HG03558 (cell line): ENCODE results near the gene CYP2C18.
"Not testable (repeated sequence)": the region's sequence is repeated elsewhere in the genome, so short reads cannot be mapped to it uniquely, and the experiment has no call there.

Source experiments
- ATAC-seq: cut with Tn5 transposase; IDR thresholded peaks from one replicate; pipeline ENCODE4 v1.9.1; 2021; ENCODE audit warnings: moderate number of reproducible peaks; ENCODE audit not compliant: unreplicated experiment; ENCODE audit errors: extremely low read depth

The CYP2C18 gene

DNA sequence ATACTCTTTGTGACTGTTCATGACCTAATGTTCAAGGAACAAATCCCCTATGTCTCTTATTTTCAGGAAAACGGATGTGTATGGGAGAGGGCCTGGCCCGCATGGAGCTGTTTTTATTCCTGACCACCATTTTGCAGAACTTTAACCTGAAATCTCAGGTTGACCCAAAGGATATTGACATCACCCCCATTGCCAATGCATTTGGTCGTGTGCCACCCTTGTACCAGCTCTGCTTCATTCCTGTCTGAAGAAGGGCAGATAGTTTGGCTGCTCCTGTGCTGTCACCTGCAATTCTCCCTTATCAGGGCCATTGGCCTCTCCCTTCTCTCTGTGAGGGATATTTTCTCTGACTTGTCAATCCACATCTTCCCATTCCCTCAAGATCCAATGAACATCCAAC is 51.7 kb downstream of the CYP2C18 start:
- no peak for ATAC-seq

DNA sequence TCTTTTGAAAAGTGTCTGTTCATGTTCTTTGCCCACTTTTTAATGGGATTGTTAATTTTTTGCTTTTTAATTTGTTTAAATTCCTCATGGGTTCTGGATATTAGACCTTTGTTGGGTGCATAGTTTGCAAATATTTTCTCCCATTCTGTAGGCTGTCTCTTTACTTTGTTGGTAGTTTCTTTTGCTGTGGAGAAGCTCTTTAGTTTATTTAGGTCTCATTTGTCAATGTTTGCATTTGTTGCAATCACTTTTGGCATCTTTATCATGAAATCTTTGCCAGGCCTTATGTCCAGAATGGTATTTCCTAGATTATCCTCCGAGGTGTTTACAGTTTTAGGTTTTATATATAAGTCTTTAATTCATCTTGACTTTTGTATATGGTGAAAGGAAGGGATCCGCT is 55.1 kb downstream of the CYP2C18 start:
- ATAC-seq, result no peak

DNA sequence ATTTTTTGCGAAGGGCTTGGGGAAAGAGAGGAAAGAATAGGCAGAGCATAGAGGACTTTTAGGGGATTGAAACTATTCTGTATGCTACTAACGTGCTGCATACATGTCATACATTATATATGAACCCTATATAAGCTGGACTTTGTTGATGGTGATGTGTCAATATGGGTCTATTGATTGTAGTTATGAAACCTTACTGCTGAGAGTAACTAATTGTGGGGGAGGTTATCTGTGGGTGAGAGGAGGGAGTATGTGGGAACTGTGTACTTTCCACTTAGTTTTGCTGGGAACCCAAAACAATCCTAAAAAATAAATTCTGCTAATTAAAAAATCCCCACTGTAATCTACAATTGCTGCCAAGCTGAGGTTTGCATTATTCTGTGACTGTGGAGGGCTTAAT is 63.6 kb downstream of the CYP2C18 start:
- ATAC-seq, result no peak

DNA sequence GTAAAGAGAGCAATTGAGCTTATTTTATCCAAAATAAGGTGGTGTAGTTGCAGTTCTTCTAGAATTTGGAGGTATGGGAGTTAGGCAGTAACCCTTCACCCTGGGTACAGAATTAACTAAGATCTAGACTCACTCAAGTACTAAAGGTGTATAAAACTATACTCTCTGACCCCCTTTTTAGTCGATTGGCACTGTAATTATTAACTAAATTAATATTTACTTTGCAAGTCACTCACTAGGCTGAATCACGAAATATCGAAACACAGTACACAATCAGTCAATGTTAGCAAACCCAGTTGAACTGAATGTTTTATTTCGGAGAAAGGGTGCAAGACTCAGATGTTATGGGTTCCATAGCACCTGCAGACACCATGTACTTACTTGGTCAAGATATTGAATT is 64.3 kb downstream of the CYP2C18 start:
- ATAC-seq, result no peak

DNA sequence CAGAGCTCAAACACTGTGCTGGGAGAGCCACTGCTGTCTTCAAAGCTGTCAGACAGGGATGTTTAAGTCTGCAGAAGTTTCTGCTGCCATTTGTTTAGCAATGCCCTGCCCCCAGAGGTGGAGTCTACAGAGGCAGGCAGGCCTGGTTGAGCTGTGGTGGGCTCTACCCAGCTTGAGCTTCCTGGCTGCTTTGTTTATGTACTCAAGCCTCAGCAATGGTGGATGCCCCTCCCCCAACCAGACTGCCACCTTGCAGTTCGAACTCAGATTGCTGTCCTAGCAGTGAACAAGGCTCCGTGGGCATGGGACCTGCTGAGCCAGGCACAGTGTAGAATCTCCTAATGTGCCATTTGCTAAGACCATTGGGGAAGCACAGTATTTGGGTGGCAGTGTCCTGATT is 74.4 kb downstream of the CYP2C18 start:
- no peak for ATAC-seq

DNA sequence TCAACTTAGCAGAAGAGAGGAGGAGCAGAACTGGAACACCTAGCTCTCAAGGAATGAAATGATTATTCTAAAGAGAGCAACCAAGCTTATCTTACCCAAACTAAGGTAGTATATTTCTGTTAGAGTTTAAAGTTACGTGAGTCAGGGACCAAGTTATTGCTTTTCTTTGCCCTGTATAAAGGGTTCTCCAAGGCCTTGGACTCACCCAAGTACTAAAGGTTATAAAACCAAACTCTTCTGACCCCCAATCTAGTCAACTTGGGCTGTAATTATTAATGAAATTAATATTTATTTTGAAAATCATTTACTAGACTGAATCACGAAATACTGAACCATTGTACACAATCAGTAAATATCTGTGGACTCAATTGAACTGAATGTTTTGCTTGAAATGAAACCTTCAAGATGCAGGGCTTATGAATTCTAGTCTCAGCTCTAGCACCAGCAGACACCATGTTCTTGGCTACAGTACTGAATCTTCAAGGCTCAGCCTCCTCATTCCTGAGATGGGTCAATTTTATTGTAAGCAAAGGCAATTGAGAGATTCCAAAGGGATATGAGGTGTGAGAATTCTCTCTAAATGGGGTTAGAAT is 77.2 kb downstream of the CYP2C18 start:
- no peak for ATAC-seq

DNA sequence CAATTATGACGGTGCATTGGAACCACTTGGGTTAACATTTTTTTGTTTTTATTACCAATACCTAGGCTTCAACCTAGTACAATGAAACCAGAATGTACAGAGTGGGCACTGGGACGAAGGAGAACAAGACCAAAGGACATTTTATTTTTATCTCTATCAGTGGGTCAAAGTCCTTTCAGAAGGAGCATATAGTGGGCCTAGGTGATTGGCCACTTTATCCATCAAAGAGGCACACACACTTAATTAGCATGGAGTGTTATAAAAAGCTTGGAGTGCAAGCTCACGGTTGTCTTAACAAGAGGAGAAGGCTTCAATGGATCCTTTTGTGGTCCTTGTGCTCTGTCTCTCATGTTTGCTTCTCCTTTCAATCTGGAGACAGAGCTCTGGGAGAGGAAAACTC is 78.9 kb downstream of the CYP2C18 start, which contains the start of gene CYP2C19:
CYP2C19 (plus strand) TSS at position 289 of the 400 bp plus-strand sequence; CDS start at position 314, 25 bp downstream.
- no peak for ATAC-seq

DNA sequence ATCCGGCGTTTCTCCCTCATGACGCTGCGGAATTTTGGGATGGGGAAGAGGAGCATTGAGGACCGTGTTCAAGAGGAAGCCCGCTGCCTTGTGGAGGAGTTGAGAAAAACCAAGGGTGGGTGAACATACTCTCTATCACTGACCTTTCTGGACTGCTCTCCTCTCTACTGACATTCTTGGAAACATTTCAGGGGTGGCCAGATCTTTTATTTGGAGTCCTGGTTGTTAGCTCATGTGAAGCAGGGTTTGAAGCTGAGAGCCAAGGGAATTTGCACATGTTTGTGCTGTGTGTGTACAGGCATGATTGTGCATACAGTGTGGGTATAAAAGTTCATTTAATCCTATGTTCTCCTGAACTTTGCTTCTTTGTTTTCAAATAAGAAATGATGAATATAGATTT is 91.9 kb downstream of the CYP2C18 start:
- not testable (repeated sequence) for ATAC-seq

DNA sequence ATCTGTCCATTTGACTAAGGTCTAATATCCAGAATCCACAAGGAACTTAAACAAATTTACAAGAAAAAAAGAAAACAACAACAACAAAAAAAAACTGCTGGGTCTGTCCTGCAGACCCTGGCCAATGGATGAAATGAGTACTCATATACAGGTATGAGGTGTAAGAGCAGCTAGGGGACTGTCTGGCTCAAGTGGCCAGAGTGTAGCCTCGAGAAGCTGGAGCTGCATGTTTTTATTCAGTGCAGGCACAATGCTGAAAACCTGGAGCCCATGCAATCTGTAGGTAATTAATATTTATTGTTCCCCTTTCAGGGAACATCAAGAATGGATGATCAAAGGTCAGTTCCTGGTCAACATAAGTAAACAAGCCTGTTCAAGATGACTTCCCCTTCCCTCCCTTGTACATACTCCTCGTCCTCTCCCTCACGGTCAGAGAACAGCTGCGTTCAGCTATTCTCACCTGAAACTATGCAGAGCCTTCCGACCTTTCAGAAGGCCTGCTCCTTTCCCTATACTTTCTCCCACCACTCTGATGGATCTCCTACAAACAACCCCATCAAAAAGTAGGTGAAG is 94.4 kb downstream of the CYP2C18 start:
- ATAC-seq, result no peak

DNA sequence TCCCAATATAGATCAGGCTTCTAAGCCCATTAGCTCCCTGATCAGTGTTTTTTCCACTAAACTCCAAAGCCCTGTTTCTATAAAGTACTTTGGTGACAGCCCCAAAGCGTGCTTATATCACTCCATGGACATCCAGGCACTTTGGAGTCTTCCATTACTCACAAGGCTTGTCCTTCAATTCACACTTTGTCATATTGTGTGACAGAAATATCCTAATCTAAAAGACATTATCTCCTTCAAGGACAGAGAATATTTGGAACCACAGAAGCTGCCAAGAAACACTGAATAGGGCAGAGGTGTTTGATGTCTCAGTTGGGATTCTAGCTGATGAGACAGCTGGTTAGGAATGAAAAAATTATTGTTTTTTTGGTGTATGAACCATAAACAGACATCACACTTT is 97.3 kb downstream of the CYP2C18 start:
- ATAC-seq, result no peak

DNA sequence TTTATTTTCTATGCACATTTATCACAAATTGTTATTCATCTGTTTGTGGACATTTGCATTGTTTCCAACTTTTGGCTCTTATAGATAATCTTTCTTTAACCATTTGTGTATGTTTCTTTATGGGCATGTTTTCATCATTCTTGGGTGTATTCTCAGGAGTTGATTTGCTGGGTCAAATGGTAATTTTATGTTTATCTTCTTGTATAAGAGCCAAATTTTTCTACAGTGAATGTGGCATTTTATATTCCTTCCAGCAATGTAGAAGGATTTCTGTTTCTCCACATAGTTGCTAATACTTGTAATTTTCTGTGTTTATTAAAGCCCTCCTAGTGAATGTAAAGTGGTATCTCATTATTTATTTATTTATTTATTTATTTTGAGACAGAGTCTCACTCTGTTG is 100.7 kb downstream of the CYP2C18 start:
- ATAC-seq, result no peak

DNA sequence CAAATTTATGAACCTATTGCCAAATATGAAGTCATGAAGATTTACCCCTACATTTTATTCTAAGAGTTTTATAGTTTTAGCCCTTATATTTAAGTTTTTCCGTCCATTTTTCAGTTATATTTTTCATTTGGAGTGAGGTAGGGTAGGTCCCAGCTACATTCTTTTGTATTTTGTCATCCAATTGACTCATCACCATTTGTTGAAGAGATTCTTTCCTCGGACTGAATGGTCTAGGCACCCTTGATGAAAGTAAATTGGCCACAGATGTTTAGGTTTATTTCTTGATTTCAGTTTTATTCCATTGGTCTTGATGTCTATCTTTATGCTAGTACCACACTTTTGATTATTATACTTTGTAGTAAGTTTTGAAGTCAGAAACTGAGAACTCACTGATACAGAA is 101.7 kb downstream of the CYP2C18 start:
- ATAC-seq, result no peak
